Endothelial cell (in vitro differentiated cells): ENCODE measurements around the gene JMJD8. TPM values are rescaled to one million over a fixed set of nuclear protein-coding genes. Genes with fewer than 3 reads are reported as not detected.

Experiments used
- DNase-seq: peaks from one replicate; pipeline ENCODE4 v3.0.0; 2021; ENCODE audit warnings: low spot score
- H3K27ac Mint-ChIP-seq: one replicate; pipeline ENCODE4 v1.8.0; 2021; ENCODE audit warnings: mixed read lengths, inconsistent platforms; ENCODE audit not compliant: unreplicated experiment
- H3K27me3 Mint-ChIP-seq: one replicate; pipeline ENCODE4 v1.8.0; 2021; ENCODE audit warnings: mild to moderate bottlenecking, moderate library complexity, mixed read lengths, inconsistent platforms; ENCODE audit not compliant: unreplicated experiment
- H3K36me3 Mint-ChIP-seq: one replicate; pipeline ENCODE4 v1.8.0; 2021; ENCODE audit warnings: mild to moderate bottlenecking, low read depth, mixed read lengths, inconsistent platforms; ENCODE audit not compliant: unreplicated experiment
- H3K4me1 Mint-ChIP-seq: one replicate; pipeline ENCODE4 v1.8.0; 2021; ENCODE audit warnings: mild to moderate bottlenecking, mixed read lengths, inconsistent platforms; ENCODE audit not compliant: unreplicated experiment
- H3K4me3 Mint-ChIP-seq: one replicate; pipeline ENCODE4 v1.8.0; 2021; ENCODE audit warnings: mild to moderate bottlenecking, mixed read lengths, inconsistent platforms; ENCODE audit not compliant: unreplicated experiment
- H3K9me3 Mint-ChIP-seq: one replicate; pipeline ENCODE4 v1.8.0; 2021; ENCODE audit warnings: mixed read lengths, inconsistent platforms; ENCODE audit not compliant: unreplicated experiment
- total RNA-seq: library from RNA; stranded (reverse); fragmentation: NEBNext Ultra II Directional; extraction: Animal tissue kit (Norgen Biotek cat#: 25700); gene quantifications from one replicate; pipeline ENCODE4 v1.2.1, GENCODE V29; 2021; ENCODE audit not compliant: unreplicated experiment
- TF ChIP-seq, protein P1 (sequence below): fragments of 200-600 bp; sonication (generic); IDR thresholded peaks from one replicate; pipeline ENCODE4 v1.5.0; 2021; ENCODE audit warnings: antibody characterized with exemption; ENCODE audit not compliant: unreplicated experiment

Gene JMJD8
- total RNA-seq, 1 donor from 2014 or later, result 31.6 TPM

DNA sequence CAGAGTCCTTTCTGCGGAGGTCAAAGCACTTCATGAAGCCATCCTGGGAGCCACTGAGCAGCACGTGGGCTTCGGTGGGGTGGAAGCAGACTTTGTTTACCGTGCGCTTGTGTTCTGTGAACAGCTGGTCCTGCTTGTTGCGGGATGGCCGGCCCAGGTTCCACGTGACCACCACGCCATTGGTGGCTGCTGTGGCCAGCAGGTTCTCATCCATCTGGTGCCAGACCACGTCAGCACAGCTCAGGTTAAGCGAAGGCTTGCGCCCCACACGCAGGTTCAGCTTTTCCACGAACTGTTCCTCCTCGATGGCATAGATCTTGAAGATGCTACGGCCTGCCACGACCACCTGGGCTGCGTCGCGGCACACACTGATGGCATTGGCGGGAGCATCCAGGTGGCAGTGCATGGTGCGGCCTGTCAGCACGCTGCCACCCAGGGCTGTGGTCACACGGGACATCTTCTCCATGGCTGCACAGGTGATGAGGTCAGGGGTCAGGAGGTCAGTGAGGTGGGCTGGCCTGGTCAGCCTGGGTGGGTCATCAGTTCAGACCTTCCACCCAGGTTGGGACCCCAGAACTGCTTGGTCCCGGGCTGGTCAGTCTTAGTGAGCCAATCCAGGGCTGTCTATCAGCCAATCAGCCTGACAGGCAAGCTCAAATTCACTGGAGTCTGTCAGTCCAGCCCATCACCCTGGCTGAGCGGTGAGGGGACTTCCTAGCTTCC, 5.2 kb upstream of the JMJD8 start:
- Mint-ChIP-seq H3K27me3 (peaks cover 15% of the 10 kb centered on the region), H3K9me3 (no peaks in the 10 kb centered on the region), H3K4me3 (peak overlapping the region; percentile 89), H3K36me3 (no peaks in the 10 kb centered on the region), H3K27ac (peak overlapping the region; percentile 80), H3K4me1 (peaks cover 3% of the 10 kb centered on the region)
- DNase-seq, result no peak
- TF ChIP-seq, protein P1, sequence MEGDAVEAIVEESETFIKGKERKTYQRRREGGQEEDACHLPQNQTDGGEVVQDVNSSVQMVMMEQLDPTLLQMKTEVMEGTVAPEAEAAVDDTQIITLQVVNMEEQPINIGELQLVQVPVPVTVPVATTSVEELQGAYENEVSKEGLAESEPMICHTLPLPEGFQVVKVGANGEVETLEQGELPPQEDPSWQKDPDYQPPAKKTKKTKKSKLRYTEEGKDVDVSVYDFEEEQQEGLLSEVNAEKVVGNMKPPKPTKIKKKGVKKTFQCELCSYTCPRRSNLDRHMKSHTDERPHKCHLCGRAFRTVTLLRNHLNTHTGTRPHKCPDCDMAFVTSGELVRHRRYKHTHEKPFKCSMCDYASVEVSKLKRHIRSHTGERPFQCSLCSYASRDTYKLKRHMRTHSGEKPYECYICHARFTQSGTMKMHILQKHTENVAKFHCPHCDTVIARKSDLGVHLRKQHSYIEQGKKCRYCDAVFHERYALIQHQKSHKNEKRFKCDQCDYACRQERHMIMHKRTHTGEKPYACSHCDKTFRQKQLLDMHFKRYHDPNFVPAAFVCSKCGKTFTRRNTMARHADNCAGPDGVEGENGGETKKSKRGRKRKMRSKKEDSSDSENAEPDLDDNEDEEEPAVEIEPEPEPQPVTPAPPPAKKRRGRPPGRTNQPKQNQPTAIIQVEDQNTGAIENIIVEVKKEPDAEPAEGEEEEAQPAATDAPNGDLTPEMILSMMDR, result no peak

DNA sequence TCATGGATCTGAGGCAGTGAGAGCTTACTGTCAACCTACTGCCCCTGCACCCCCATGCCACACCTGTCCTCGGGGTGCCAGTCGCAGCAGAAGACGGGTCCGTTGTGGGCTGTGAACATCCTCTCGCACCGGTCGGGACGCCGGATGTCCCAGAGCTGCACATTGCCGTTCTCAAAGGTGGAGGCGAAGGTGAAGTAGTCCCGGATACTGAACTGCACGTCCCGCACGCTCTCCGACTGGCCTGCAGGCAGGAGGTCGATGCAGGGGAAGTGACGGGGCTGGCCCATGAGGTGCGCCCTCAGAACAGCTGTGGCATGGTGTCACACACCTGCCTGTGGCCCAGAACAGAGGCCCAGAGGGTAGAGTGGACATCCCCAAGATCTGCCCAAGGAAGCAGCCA, 3.4 kb upstream of the JMJD8 start:
- Mint-ChIP-seq H3K27ac (no peak overlapping the region), H3K27me3 (peaks cover 13% of the 10 kb centered on the region), H3K4me1 (peaks cover 5% of the 10 kb centered on the region), H3K36me3 (peaks cover 3% of the 10 kb centered on the region), H3K4me3 (no peak overlapping the region), H3K9me3 (no peaks in the 10 kb centered on the region)
- TF ChIP-seq, protein P1, result no peak
- no peak for DNase-seq

DNA sequence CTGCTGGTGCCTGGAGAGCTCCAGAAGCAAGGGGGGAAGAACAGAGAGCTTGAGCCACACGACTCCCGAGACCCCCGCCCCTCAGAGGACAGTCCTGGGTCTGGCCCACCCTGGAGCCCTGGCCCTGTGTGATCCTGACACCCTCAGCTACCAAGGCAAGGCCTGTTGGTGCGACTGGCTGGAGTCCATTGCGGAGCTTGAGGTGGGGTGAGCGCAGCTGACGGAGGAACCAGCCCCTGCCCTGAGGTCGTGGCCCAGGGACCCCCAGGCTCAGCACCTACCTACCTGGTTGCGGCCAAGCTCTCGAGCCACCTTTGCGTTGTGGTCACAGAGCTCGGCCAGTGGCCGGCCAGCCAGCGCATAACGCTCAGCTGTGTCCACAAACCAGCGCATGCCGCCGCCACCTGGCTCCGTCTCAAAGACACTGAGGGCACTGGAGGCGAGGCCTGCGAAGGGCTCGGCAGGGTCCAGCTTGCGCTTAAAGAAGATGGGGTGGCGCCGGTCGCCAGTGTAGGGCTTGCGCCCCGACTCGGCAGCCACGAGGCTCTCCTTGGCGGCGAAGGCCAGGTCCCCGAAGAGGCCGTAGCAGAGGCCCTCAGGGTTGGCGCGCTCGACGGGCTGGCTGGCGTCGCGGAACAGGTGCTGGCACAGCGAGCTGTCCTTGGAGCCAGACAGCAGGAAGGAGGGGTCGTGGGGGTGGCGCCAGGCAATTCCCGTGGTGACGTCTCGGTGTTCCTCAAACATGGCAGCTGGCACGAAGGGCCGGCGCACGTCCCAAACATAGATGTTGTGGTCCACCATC, 2.5 kb upstream of the JMJD8 start:
- Mint-ChIP-seq H3K4me3 (no peak overlapping the region), H3K4me1 (peaks cover 6% of the 10 kb centered on the region), H3K27ac (no peak overlapping the region), H3K27me3 (peaks cover 16% of the 10 kb centered on the region), H3K36me3 (peaks cover 5% of the 10 kb centered on the region), H3K9me3 (no peaks in the 10 kb centered on the region)
- no peak for DNase-seq
- TF ChIP-seq, protein P1, result no peak

DNA sequence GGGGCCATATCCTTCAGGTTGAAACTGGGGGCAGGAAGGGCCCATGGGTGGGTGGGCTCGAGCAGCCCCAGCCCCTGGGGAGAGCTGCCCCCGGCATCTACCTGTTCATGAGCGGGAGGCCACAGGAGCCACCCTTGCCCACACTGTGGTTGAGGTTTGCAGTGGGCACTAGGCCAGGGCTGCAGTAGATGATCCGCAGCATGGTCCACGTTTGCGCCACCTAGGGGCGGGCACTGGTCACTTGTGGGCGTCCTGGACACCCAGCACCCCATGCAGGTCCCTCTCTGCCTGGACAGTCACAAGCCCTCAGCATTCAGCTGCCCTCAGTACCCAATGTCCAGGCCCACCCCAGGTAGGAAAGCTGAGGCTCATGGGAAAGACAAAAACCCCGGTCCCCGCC, 1.8 kb upstream of the JMJD8 start:
- Mint-ChIP-seq H3K36me3 (peaks cover 5% of the 10 kb centered on the region), H3K9me3 (no peaks in the 10 kb centered on the region), H3K27me3 (peaks cover 14% of the 10 kb centered on the region), H3K27ac (no peak overlapping the region), H3K4me3 (no peak overlapping the region), H3K4me1 (peaks cover 9% of the 10 kb centered on the region)
- peak; percentile 62 for DNase-seq
- TF ChIP-seq, protein P1, result peak; percentile 45
